H1 (cell line): ENCODE data around the gene NUP107. TPM values are rescaled to one million over a fixed set of nuclear protein-coding genes. Genes with fewer than 3 reads are reported as not detected.

Experiments
- EP300 ChIP-seq, 2 experiments: IDR thresholded peaks; 1 replicate in 1 of 2; 2 replicates in 1 of 2; pipeline ENCODE4 v1.6.1; 2011 to 2012; ENCODE audit warnings: low read depth in 2 of 2, low read length in 2 of 2, mild to moderate bottlenecking in 2 of 2, borderline replicate concordance in 1 of 2, inconsistent platforms in 1 of 2, moderate library complexity in 1 of 2
- polyA plus RNA-seq, 7 experiments: library from polyadenylated mRNA; depleted of rRNA in 3 of 7; stranded (reverse) in 5 of 7; unstranded in 2 of 7; fragments of >200 nt in 5 of 7; fragments of 200-250 nt in 2 of 7; gene quantifications; 1 replicate in 5 of 7; 2 replicates in 1 of 7; 4 replicates in 1 of 7; pipeline versions ENCODE4 v1.2.1 to v1.2.3, GENCODE V29; 2011 to 2013; ENCODE audit warnings: missing spikeins in 2 of 7, mixed read lengths in 2 of 7
- total RNA-seq: library from RNA; stranded (reverse); fragmentation: NEBNext Ultra II Directional; extraction: Animal tissue kit (Norgen Biotek cat#: 25700); gene quantifications from 2 replicates; pipeline ENCODE4 v1.2.1, GENCODE V29; 2021

NUP107 gene
- total and polyA plus RNA-seq, 2 of the 8 experiments (the other 6 are each of a cell fraction or from before 2014, with no cell fraction given): 46.1 to 141 TPM

DNA sequence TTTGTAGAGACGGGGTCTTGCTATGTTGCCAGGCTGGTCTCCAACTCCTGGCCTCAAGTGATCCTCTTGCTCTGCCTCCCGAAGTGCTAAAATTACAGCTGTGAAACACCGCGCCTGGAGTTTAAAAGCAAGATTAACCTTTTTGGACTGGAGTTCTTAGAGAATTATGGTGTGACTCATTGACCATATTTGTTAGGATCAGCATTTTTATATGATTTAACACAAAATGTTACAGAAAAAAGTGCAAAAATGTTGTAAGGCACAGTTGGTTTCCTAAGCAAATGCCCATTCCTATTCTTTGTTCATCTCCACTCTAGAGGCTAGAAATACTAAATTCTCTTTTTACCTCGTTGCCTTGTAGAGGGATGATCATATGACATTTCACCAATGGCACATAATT lies 86.8 kb downstream of the NUP107 start (continued):
- no peak for TF ChIP-seq EP300 (IDR thresholded peaks at IDR 0.05; ENCODE audit: borderline replicate concordance in 1 of 2, low read depth in 2 of 2, low read length in 2 of 2)
